Ramos (cell line): Measurements from ENCODE around the gene SPATS2.

Source experiments
- in situ Hi-C: fragments of 300-500 bp; cut with MboI; formaldehyde crosslinking; loops from one replicate; pipeline ENCODE4 v1.14.3; 2022; ENCODE audit warnings: low sequenced_read_pairs; ENCODE audit not compliant: unreplicated experiment

Gene SPATS2

DNA sequence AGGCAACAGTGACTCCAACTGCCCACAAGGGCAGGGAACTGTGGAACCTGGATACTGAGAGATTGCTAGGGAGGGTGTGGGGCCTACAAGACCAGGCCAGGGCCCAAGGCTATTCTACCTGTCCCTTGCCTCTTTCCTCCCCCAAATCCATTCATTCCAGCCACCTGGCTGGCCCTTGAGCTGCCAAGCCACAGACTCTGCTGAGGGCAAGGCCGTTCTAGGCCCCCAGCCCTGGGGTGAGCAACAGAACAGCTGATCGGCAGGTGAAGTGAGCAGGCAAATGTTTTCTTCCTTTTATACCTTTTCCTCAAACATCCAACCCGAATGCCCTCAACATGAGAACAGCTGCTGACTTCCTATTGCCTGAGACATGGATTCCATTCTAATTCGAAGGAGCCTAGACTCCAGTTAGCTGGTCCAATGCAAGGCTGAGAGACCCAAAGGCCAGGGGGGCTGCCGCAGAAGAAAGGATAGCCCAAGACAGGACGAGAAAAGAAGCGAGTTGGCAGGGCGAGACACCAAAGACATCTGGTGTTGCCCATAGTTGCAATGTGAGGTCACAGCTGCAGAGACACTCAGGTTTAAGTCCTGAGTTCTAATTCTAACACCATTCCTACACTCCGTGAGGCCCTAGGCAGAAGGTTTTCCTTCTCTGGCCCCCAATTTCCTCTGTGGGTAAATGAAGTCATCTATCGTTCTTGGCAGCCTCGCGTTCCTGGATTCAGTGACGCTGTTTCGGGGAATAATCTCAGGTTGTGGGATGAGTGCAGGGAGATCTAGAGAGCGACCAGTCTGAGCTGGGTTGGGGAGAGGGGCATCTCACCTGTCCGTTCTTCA lies 31.9 kb upstream of the SPATS2 start:
- in situ Hi-C loops: loop anchor here (5.0 kb wide), 1 partner anchor 48 kb away; no protein-coding TSS in a partner anchor

- in situ Hi-C loops: loop anchor here (5.0 kb wide), 1 partner anchor 49 kb away; no protein-coding TSS in a partner anchor
Measured at GRCh38 chr12:49335955-49336644, 31.2 kb upstream of the SPATS2 start.

- in situ Hi-C loops: loop anchor here (5.0 kb wide), 1 partner anchor 50 kb away; no protein-coding TSS in a partner anchor
Measured at GRCh38 chr12:49336645-49337584, 30.3 kb upstream of the SPATS2 start, which contains the start of gene C1QL4. C1QL4 (minus strand) TSS chr12:49337188; CDS start chr12:49336477, 711 bp downstream.

- in situ Hi-C loops: loop anchor here (5.0 kb wide), 1 partner anchor 52 kb away; no protein-coding TSS in a partner anchor
Measured at GRCh38 chr12:49338830-49339463, 28.3 kb upstream of the SPATS2 start.

- in situ Hi-C loops: loop anchor here (5.0 kb wide), 1 partner anchor 52 kb away; no protein-coding TSS in a partner anchor
Measured at GRCh38 chr12:49339464-49339861, 27.8 kb upstream of the SPATS2 start.

- in situ Hi-C loops: no loop called here
Measured at GRCh38 chr12:49340095-49340870, 27.0 kb upstream of the SPATS2 start.

- in situ Hi-C loops: no loop called here
Measured at GRCh38 chr12:49340971-49341776, 26.1 kb upstream of the SPATS2 start.

DNA sequence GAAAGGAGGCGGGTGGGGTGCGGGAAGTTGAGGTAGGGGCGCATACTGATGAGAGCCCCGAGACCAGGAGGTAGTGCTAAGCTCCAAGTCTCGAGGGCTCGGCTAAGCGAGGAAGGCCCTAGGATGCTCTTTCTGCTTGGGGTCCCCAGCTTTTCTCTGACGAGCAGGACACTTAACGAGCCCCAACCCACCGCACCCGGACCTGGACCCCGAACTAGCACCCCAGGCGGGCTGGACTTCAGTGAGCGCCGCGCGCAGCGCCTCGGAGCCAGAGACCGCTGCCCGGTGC lies 25.5 kb upstream of the SPATS2 start:
- in situ Hi-C loops: no loop called here

DNA sequence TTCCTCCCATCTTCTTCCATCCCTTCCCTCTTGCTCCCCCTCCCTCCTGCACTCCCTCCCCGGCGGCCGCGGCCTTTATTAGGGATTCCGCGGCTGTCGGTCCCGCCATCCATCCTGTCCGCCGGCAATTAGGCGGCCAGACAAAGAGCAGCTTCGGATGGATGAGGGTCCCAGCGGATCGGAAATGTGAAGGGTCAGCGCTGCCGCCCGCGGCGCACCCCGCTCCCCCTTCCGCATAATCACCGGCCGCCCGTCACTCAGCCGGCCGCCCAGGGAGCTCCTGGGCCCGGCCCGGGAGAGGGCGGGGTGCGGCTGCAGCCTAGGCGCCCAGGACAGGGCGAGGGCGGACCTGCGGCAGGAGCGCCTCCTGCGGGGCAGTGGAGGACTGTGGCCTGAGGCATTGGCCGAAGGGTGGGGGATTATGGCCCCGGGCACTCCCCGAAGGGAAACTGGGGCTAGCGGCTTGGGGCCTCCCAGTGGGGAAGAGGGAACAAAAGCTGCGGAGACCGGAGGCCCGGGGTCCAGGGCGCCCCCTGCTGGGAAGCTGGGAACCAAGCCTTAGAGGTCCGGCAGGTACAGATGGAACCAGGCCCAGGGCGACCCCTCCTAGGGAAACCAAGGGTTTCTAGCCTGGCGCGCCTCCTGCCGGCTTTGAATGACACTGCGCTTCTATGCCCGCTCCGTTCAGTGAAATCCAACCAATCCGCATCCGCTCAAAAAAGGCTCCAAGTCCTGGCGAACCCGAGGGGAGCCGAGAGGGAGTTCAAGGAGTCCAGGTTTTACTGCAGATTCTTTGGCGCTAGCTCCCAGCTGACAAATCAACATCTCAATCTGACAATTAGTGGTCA lies 25.0 kb upstream of the SPATS2 start:
- in situ Hi-C loops: no loop called here

GRCh38 chr12:49342914-49343731 lies 24.1 kb upstream of the SPATS2 start:
- in situ Hi-C loops: no loop called here

- in situ Hi-C loops: no loop called here
Measured at GRCh38 chr12:49344486-49345050, 22.7 kb upstream of the SPATS2 start.

GRCh38 chr12:49345051-49345824 lies 22.0 kb upstream of the SPATS2 start:
- in situ Hi-C loops: no loop called here

- in situ Hi-C loops: no loop called here
Measured at GRCh38 chr12:49345825-49346658, 21.2 kb upstream of the SPATS2 start.

- in situ Hi-C loops: no loop called here
Measured at GRCh38 chr12:49346659-49347310, 20.5 kb upstream of the SPATS2 start, which contains the start of gene DNAJC22. DNAJC22 (plus strand) TSS chr12:49346888; CDS start chr12:49348873, 1,985 bp downstream.
